Ovary (tissue), 9 donors: ENCODE data around the gene NPPB. TPM values are rescaled to one million over a fixed set of nuclear protein-coding genes. Genes with fewer than 3 reads are reported as not detected.

Experiments used
- DNase-seq, 5 donors: peaks; one replicate each; pipeline ENCODE4 v3.0.0-alpha.2; 2019 to 2020
- H3K27ac ChIP-seq, 2 donors: fragments of 200-600 bp; one replicate each; pipeline versions ENCODE4 v1.5.1 to v1.8.0; 2019 to 2022
- H3K27me3 ChIP-seq: fragments of 200-600 bp; one replicate; pipeline ENCODE4 v1.8.0; 2022
- H3K36me3 ChIP-seq: fragments of 200-600 bp; sonication (generic); one replicate; pipeline ENCODE4 v1.5.1; 2019
- H3K4me1 ChIP-seq: one replicate; pipeline ENCODE4 v1.8.1; 2013; ENCODE audit warnings: mild to moderate bottlenecking, moderate library complexity; ENCODE audit not compliant: insufficient read depth
- H3K4me3 ChIP-seq: fragments of 200-600 bp; sonication (generic); one replicate; pipeline ENCODE4 v1.5.1; 2017
- H3K9me3 ChIP-seq, 2 donors: fragments of 200-600 bp in 1 of 2; sonication (generic) in 1 of 2; one replicate each; pipeline versions ENCODE4 v1.5.1 to v1.8.1; 2013 to 2019; ENCODE audit warnings: mild to moderate bottlenecking in 1 of 2, moderate library complexity in 1 of 2
- CTCF ChIP-seq, 3 donors: fragments of 450-650 bp in 2 of 3; fragments of 200-600 bp in 1 of 3; IDR thresholded peaks; one replicate each; pipeline versions ENCODE4 v1.5.1 to v1.8.0; 2016 to 2022; ENCODE audit warnings: antibody characterized with exemption in 3 of 3, mild to moderate bottlenecking in 1 of 3
- EP300 ChIP-seq: sonication (generic); formaldehyde crosslinking; IDR thresholded peaks from one replicate; pipeline ENCODE4 v1.6.1; 2017; ENCODE audit warnings: antibody characterized with exemption
- POLR2A ChIP-seq: fragments of 450-650 bp; IDR thresholded peaks from one replicate; pipeline ENCODE4 v1.6.1; 2017; ENCODE audit warnings: antibody characterized with exemption, mild to moderate bottlenecking, moderate library complexity
- WGBS, 3 donors: extraction: QIAGEN DNeasy Blood & Tissue Kit in 1 of 3; methylation state at CpG; one replicate each; pipeline versions ENCODE4 v1.1.5 to v1.1.7; 2013 to 2017; 5-methylcytosine and 5-hydroxymethylcytosine counted together
- intact Hi-C, 4 donors: fragments of 100-400 bp; cut with DNase I; formaldehyde crosslinking; loops; one replicate each; pipeline versions ENCODE4 v1.11.0 to v1.15.1; 2022 to 2023
- polyA plus RNA-seq, 2 donors: library from polyadenylated mRNA; stranded (reverse); fragments of 200-250 nt in 1 of 2; fragments of 350-450 nt in 1 of 2; fragmentation: Illumina TruSeq in 1 of 2; extraction: RNeasy Lipid Tissue Mini Kit (QIAGEN cat#74804) in 1 of 2; gene quantifications; one replicate each; pipeline ENCODE4 v1.2.3, GENCODE V29; 2013 to 2014
- total RNA-seq, 7 donors: library from RNA; depleted of rRNA in 2 of 7; stranded (reverse); fragments of >200 nt in 2 of 7; fragmentation: NEBNext Ultra II Directional in 3 of 7; extraction: Animal tissue kit (Norgen Biotek cat#: 25700) in 3 of 7; gene quantifications; one replicate each; pipeline versions ENCODE4 v1.1.0 to v1.2.4, GENCODE V29; 2016 to 2023
- donor health status: DM: no; HTN: no; CAD: no; lungs with moderate emphysema.
- donor health status: DM: no; HTN: no; CAD: no.
- donor health status: Bipolar disorder and iron deficiency.
- donor health status: DM: yes; HTN: yes; CAD: no.
- donor health status: DM: no; HTN: no; CAD: no.
- donor health status: DM: yes; HTN: yes; CAD: no.

The NPPB gene
- total and polyA plus RNA-seq, 9 donors = 0.22 TPM; not detected in 8

DNA sequence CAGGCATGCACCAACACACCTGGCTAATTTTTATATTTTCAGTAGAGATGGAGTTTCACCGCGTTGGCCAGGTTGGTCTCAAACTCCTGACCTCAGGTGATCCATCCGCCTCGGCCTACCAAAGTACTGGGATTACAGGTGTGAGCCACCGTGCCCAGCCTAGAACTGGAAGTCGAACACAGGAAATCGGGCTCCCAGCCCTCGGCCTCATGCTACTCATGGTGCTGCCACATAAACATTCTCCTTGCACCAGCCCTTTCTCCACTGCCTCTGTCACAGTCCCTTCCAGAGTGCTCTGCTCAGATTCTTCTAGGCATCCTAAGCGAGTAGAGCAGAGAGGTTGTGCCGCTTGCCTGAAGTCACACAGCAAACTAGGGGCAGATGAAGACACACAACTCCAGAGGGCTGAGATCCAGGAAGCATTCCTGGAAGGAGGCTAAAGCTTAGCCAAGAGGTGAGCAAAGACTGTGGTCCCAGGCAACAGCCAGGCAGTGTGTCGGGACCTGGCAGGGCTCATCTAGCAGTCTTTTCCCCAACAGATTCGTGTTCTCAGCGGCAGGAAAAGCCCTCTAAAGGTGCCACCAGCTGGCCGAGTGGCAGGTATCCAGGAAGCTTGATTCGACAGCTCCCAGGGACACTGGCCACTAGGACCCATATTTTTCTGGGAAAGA lies 29.6 kb upstream of the NPPB start:
- DNase-seq = no peak
- Histone ChIP-seq H3K4me3 (no peak overlapping the region), H3K4me1 (no peaks in the 10 kb centered on the region), H3K27ac (no peak overlapping the region), H3K27me3 (no peaks in the 10 kb centered on the region), H3K9me3 (no peaks in the 10 kb centered on the region), H3K36me3 (no peaks in the 10 kb centered on the region)
- 67 to 78% (median 75%) methylated on average over 15 of the region's 15 CpGs for WGBS, 3 donors
- intact Hi-C loops = no loop called here
- TF ChIP-seq EP300 = no peak
- TF ChIP-seq CTCF (IDR thresholded peaks at IDR 0.05) = no peak
- no peak for TF ChIP-seq POLR2A

- H3K4me1 ChIP-seq = no peaks in the 10 kb centered on the region
- intact Hi-C loops = no loop called here
- H3K27me3 ChIP-seq = no peaks in the 10 kb centered on the region
- no peak for TF ChIP-seq EP300
- TF ChIP-seq POLR2A = no peak
- no peak for TF ChIP-seq CTCF (IDR thresholded peaks at IDR 0.05)
- no peaks in the 10 kb centered on the region for H3K9me3 ChIP-seq
- DNase-seq = no peak
- H3K36me3 ChIP-seq = no peaks in the 10 kb centered on the region
- 76 to 88% (median 79%) methylated on average over 7 of the region's 7 CpGs for WGBS, 3 donors
- no peak overlapping the region for H3K27ac ChIP-seq
- no peak overlapping the region for H3K4me3 ChIP-seq
Observed at GRCh38 chr1:11887666-11888007, 28.9 kb upstream of the NPPB start.

GRCh38 chr1:11886986-11887665 lies 28.4 kb upstream of the NPPB start:
- 78 to 88% (median 82%) methylated on average over 19 of the region's 19 CpGs for WGBS, 3 donors
- no peaks in the 10 kb centered on the region for H3K4me1 ChIP-seq
- DNase-seq = no peak
- H3K9me3 ChIP-seq = no peaks in the 10 kb centered on the region
- no peak overlapping the region for H3K27ac ChIP-seq
- H3K27me3 ChIP-seq = no peaks in the 10 kb centered on the region
- TF ChIP-seq EP300 = no peak
- TF ChIP-seq CTCF (IDR thresholded peaks at IDR 0.05) = no peak
- TF ChIP-seq POLR2A = no peak
- H3K4me3 ChIP-seq = no peak overlapping the region
- intact Hi-C loops = no loop called here
- no peaks in the 10 kb centered on the region for H3K36me3 ChIP-seq

DNA sequence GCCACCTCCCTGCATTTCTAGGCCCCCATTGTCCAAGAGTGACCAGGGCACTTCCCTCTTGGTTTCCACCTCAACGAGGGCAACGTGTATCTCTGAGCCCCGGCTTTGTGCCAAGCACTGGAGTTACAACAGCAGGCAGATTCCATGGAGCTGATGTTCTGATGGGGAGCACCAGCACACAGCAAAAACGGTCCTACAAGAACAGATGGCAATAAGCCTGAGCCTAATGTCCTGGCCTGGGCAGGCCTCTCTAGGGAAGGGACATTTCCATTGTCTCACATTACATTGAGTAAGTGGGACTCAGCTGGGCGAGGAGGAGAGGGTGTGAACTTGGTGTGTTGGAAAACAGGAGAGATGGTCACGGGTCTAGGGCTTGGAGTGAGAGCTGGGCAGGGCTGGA lies 27.2 kb upstream of the NPPB start:
- no peaks in the 10 kb centered on the region for H3K36me3 ChIP-seq

More for the DNA sequence above, 27.2 kb upstream of the NPPB start:
- Histone ChIP-seq H3K27ac (no peak overlapping the region), H3K4me1 (no peaks in the 10 kb centered on the region), H3K9me3 (no peaks in the 10 kb centered on the region), H3K4me3 (no peak overlapping the region), H3K27me3 (no peaks in the 10 kb centered on the region)
- 66 to 81% (median 73%) methylated on average over 6 of the region's 6 CpGs for WGBS, 3 donors
- intact Hi-C loops = no loop called here
- no peak for DNase-seq
- no peak for TF ChIP-seq EP300
- no peak for TF ChIP-seq CTCF (IDR thresholded peaks at IDR 0.05)
- TF ChIP-seq POLR2A = no peak
